ENCODE data around the gene AKT2.

- TF ChIP-seq CTCF (IDR thresholded peaks at IDR 0.05) (no peak), SIN3A (IDR thresholded peaks at IDR 0.05; ENCODE audit: borderline replicate concordance, insufficient read depth, low read depth, low read length) (no peak), POLR2AphosphoS5 (IDR thresholded peaks at IDR 0.05; ENCODE audit: low read depth, low read length) (no peak)
Measured at GRCh38 chr19:40255619-40256166, 29.5 kb downstream of the AKT2 start.

Data from Panc1 (cell line).